HepG2 (cell line): ENCODE measurements around the gene TMEM63C. TPM values are rescaled to one million over a fixed set of nuclear protein-coding genes. Genes with fewer than 3 reads are reported as not detected.

Source experiments
- ATAC-seq: fragments of 200-7000 bp; cut with Tn5 transposase; 3 replicates; pipeline ENCODE4 v1.9.1; 2020; ENCODE audit warnings: mild to moderate bottlenecking, moderate library complexity
- BruUV-seq: library from RNA; stranded (reverse); fragments of 400-500 nt; replicated peaks from 2 replicates; lab custom pipeline; 2021; lab: Mats Ljungman, UMichigan
- CTCF ChIA-PET: fragments of 300-600 bp; formaldehyde crosslinking; extraction: SDS; loops from one replicate; lab custom pipeline; 2021; ENCODE audit warnings: low total read pairs, inconsistent platforms, low intra/inter-chr PET ratio; lab: Yijun Ruan, JAX
- POLR2A ChIA-PET: fragments of 350-600 bp; sonication (Branson Sonifier 250); formaldehyde crosslinking; loops from one replicate; lab custom pipeline; 2020; ENCODE audit warnings: antibody characterized with exemption, inconsistent platforms; lab: Yijun Ruan, JAX
- DNase-seq: peaks from one replicate; pipeline ENCODE4 v3.0.0-alpha.2; 2015; ENCODE audit warnings: low spot score
- FAIRE-seq: peaks from 3 replicates; lab custom pipeline; 2011; peaks lifted over from hg19 to GRCh38; lab: Jason Lieb, UNC
- H2AFZ ChIP-seq: one replicate; pipeline ENCODE4 v1.6.1; 2011; ENCODE audit warnings: low read length, inconsistent platforms
- H3K27ac ChIP-seq: fragments of 300-600 bp; 3 replicates; pipeline ENCODE4 v1.8.0; 2011; ENCODE audit warnings: mixed run types, mild to moderate bottlenecking, mixed read lengths, low read length, inconsistent platforms; ENCODE audit not compliant: insufficient read depth; ENCODE audit errors: extremely low read length
- H3K27me3 ChIP-seq, 2 experiments: fragments of 200-600 bp in 1 of 2; 2 replicates in 1 of 2; 3 replicates in 1 of 2; pipeline versions ENCODE4 v1.6.0 to v1.8.0; 2011; ENCODE audit warnings: low read length in 2 of 2, mild to moderate bottlenecking in 2 of 2, moderate library complexity in 2 of 2, inconsistent platforms in 1 of 2; ENCODE audit not compliant: insufficient read depth in 2 of 2, control insufficient read depth in 1 of 2
- H3K36me3 ChIP-seq, 2 experiments: fragments of 200-600 bp in 1 of 2; replicated peaks in 1 of 2; 2 replicates in 1 of 2; 3 replicates in 1 of 2; pipeline versions ENCODE4 v1.5.1 to v1.8.0; 2011; ENCODE audit warnings: low read length in 2 of 2, inconsistent platforms in 1 of 2; ENCODE audit not compliant: insufficient read depth in 2 of 2, control insufficient read depth in 1 of 2
- H3K4me1 ChIP-seq: 2 replicates; pipeline ENCODE4 v1.5.1; 2012; ENCODE audit warnings: low read length, inconsistent platforms; ENCODE audit not compliant: insufficient read depth
- H3K4me2 ChIP-seq: 2 replicates; pipeline ENCODE4 v1.6.0; 2011; ENCODE audit warnings: low read depth, low read length, inconsistent platforms
- H3K4me3 ChIP-seq, 3 experiments: fragments of 200-600 bp in 1 of 3; sonication (generic), shearing (Covaris generic) in 1 of 3; replicated peaks in 1 of 3; 2 replicates each; pipeline ENCODE4 v1.5.1; 2011 to 2016; ENCODE audit warnings: low read length in 3 of 3, inconsistent platforms in 2 of 3, low read depth in 2 of 3, mild to moderate bottlenecking in 2 of 3, control low read depth in 1 of 3, mixed read lengths in 1 of 3; ENCODE audit not compliant: insufficient read depth in 1 of 3
- H3K79me2 ChIP-seq: one replicate; pipeline ENCODE4 v1.6.1; 2011; ENCODE audit warnings: low read length, inconsistent platforms; ENCODE audit not compliant: insufficient read depth
- H3K9ac ChIP-seq: 2 replicates; pipeline ENCODE4 v1.6.0; 2011; ENCODE audit warnings: mild to moderate bottlenecking, low read depth, low read length, inconsistent platforms; ENCODE audit not compliant: insufficient read depth
- H3K9me3 ChIP-seq: 2 replicates; pipeline ENCODE4 v1.5.1; 2012; ENCODE audit warnings: mild to moderate bottlenecking, low read length
- H4K20me1 ChIP-seq: 2 replicates; pipeline ENCODE4 v1.6.0; 2011; ENCODE audit warnings: inconsistent platforms, mild to moderate bottlenecking, low read length, moderate library complexity; ENCODE audit not compliant: insufficient read depth
- KLF15 ChIP-seq: sonication (generic); formaldehyde crosslinking; IDR thresholded peaks from 2 replicates; pipeline ENCODE4 v1.8.1; 2023; ENCODE audit warnings: borderline replicate concordance, mild to moderate bottlenecking, inconsistent platforms, missing genetic modification reagents, mixed read lengths
- KLF9 ChIP-seq: IDR thresholded peaks from 2 replicates; pipeline ENCODE4 v1.6.1; 2016; ENCODE audit warnings: low read depth
- POLR2AphosphoS2 ChIP-seq: IDR thresholded peaks from 2 replicates; pipeline ENCODE4 v1.6.1; 2011; ENCODE audit warnings: low read depth, low read length, improper control_type of control experiment
- RORA ChIP-seq: sonication (generic); formaldehyde crosslinking; IDR thresholded peaks from 2 replicates; pipeline ENCODE4 v1.5.0; 2020; ENCODE audit warnings: mild to moderate bottlenecking, missing genetic modification reagents, moderate library complexity
- SMYD3 ChIP-seq: sonication (generic); formaldehyde crosslinking; IDR thresholded peaks from 2 replicates; pipeline ENCODE4 v1.8.1; 2023; ENCODE audit warnings: mild to moderate bottlenecking, missing genetic modification reagents
- SNAPC5 ChIP-seq: sonication (generic); formaldehyde crosslinking; IDR thresholded peaks from 2 replicates; pipeline ENCODE4 v1.8.1; 2023; ENCODE audit warnings: mild to moderate bottlenecking, missing genetic modification reagents, borderline replicate concordance
- YEATS4 ChIP-seq: sonication (generic); formaldehyde crosslinking; IDR thresholded peaks from 2 replicates; pipeline ENCODE4 v1.4.0; 2020; ENCODE audit warnings: missing genetic modification reagents, borderline replicate concordance
- ZBTB1 ChIP-seq: sonication (generic); formaldehyde crosslinking; IDR thresholded peaks from 2 replicates; pipeline ENCODE4 v1.4.0; 2020; ENCODE audit warnings: missing genetic modification reagents, borderline replicate concordance
- ZNF230 ChIP-seq: sonication (generic); formaldehyde crosslinking; IDR thresholded peaks from 2 replicates; pipeline ENCODE4 v1.4.0; 2020; ENCODE audit warnings: mild to moderate bottlenecking, missing genetic modification reagents
- ZNF263 ChIP-seq: sonication (generic); formaldehyde crosslinking; IDR thresholded peaks from 2 replicates; pipeline ENCODE4 v1.4.0; 2020; ENCODE audit warnings: missing genetic modification reagents
- ZNF484 ChIP-seq: sonication (generic); formaldehyde crosslinking; IDR thresholded peaks from 2 replicates; pipeline ENCODE4 v1.5.1; 2020; ENCODE audit warnings: mild to moderate bottlenecking, low read depth, missing genetic modification reagents, borderline replicate concordance
- WGBS: methylation state at CpG from one replicate; pipeline ENCODE4 v1.1.6; 2017; ENCODE audit warnings: low lambda C conversion rate; 5-methylcytosine and 5-hydroxymethylcytosine counted together
- in situ Hi-C: cut with HindIII; loops from 2 replicates; pipeline ENCODE4 v1.10.0; 2017; ENCODE audit warnings: low pct_unique_long_range_greater_than_20kb; ENCODE audit not compliant: extremely low pct_ligation_motif_present
- intact Hi-C: fragments of 100-400 bp; cut with micrococcal nuclease; formaldehyde crosslinking; loops from one replicate; pipeline ENCODE4 v1.10.0; 2022; ENCODE audit not compliant: unreplicated experiment
- polyA plus RNA-seq, 8 experiments: library from polyadenylated mRNA; depleted of rRNA in 3 of 8; stranded (reverse) in 7 of 8; unstranded in 1 of 8; fragments of >200 nt; fragmentation: Illumina TruSeq in 4 of 8; extraction: Trizol in 4 of 8; gene quantifications; 2 replicates each; pipeline versions ENCODE4 v1.2.1 to v1.2.3, GENCODE V29; 2011 to 2016; ENCODE audit warnings: low read depth in 4 of 8, missing spikeins in 1 of 8, mixed read lengths in 1 of 8; ENCODE audit not compliant: insufficient read depth in 1 of 8
- total RNA-seq, 5 experiments: library from RNA; depleted of rRNA; stranded (reverse); fragments of >200 nt; fragmentation: Illumina TruSeq; extraction: Trizol; gene quantifications; 2 replicates each; pipeline ENCODE4 v1.2.3, GENCODE V29; 2016; ENCODE audit warnings: low read depth in 1 of 5
- TF ChIP-seq, protein P1 (sequence below): sonication (generic); formaldehyde crosslinking; IDR thresholded peaks from 2 replicates; pipeline ENCODE4 v1.8.0; 2022; ENCODE audit warnings: missing genetic modification reagents, low read depth, mild to moderate bottlenecking, borderline replicate concordance

TMEM63C gene
- total and polyA plus RNA-seq, 2 of the 13 experiments (the other 11 are each of a cell fraction or from before 2014, with no cell fraction given): 0.17 to 0.27 TPM

GRCh38 chr14:77155083-77155482, 26.5 kb upstream of the TMEM63C start (continued):
- no peak for TF ChIP-seq POLR2AphosphoS2
- no peak for TF ChIP-seq KLF15
- TF ChIP-seq RORA (CRISPR knock-in tag): no peak
- TF ChIP-seq ZBTB1 (CRISPR knock-in tag): no peak
- no peak for TF ChIP-seq KLF9 (CRISPR knock-in tag)
- no peak for TF ChIP-seq ZNF484 (CRISPR knock-in tag)

DNA sequence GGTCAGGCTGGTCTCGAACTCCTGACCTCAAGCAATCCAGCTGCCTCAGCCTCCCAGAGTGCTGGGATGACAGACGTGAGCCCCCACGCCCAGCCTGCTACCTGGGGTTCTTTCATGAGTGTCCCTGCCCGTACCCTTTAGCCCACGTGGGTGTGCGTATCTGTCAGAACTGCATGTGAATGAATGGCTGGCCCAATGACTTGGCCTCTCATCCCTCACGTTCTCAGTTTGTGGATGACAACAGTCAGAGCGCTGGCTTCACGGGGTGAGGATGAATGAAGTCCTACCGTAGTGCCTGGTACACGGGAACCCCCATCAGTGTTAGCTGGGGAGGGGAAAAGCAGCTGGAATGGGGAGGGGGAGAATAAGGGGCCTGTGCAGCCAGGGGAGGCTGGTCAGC, 23.9 kb upstream of the TMEM63C start:
- in situ Hi-C loops: no loop called here
- intact Hi-C loops: loop anchor here (10.0 kb wide), 1 partner anchor 397 kb away; no protein-coding TSS in a partner anchor
- Histone ChIP-seq H3K79me2 (no peaks in the 10 kb centered on the region), H2AFZ (no peak overlapping the region), H3K9ac (no peak overlapping the region), H3K4me1 (no peaks in the 10 kb centered on the region), H3K4me2 (no peak overlapping the region; the same call in 1 of the 2 replicates), H4K20me1 (no peaks in the 10 kb centered on the region), H3K36me3 (no peaks in the 10 kb centered on the region), H3K9me3 (no peaks in the 10 kb centered on the region), H3K27me3 (peaks cover 0 to 23% of the 10 kb centered on the region in 2 experiments; a peak in 3 of 5 replicates), H3K27ac (no peak overlapping the region), H3K4me3 (no peak overlapping the region)
- DNase-seq (no peak), FAIRE-seq (no peak), ATAC-seq (no peak)
- 26% methylated on average over 8 of the region's 11 CpGs for WGBS
- no TSS peak for BruUV-seq
- TF ChIP-seq SMYD3 (CRISPR knock-in tag) (no peak), ZNF230 (CRISPR knock-in tag) (no peak), ZNF263 (CRISPR knock-in tag) (no peak), YEATS4 (CRISPR knock-in tag) (no peak), SNAPC5 (CRISPR knock-in tag) (no peak)
- TF ChIP-seq, protein P1, sequence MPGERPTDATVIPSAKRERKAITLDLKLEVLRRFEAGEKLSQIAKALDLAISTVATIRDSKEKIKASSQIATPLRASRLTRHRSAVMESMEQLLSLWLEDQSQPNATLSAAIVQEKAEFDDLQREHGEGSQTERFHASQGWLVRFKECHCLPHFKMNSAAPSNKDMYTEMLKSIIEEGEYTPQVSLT (CRISPR knock-in tag): no peak
- ChIA-PET POLR2A (no interaction called here), CTCF (no interaction called here)
